HepG2 (cell line): Measurements from ENCODE around the gene TMEM107. TPM values are rescaled to one million over a fixed set of nuclear protein-coding genes. Genes with fewer than 3 reads are reported as not detected.

ENCODE experiments used
- AGO1 ChIP-seq: fragments of 200-400 bp; formaldehyde crosslinking; IDR thresholded peaks from 2 replicates; pipeline ENCODE4 v1.6.1; 2017; ENCODE audit warnings: mild to moderate bottlenecking, low read depth, low read length, moderate library complexity; ENCODE audit not compliant: poor library complexity, severe bottlenecking
- HOXA7 ChIP-seq: sonication (generic); formaldehyde crosslinking; IDR thresholded peaks from 2 replicates; pipeline ENCODE4 v1.8.1; 2022; ENCODE audit warnings: mild to moderate bottlenecking, missing genetic modification reagents, moderate library complexity
- LBX2 ChIP-seq: sonication (generic); formaldehyde crosslinking; IDR thresholded peaks from 2 replicates; pipeline ENCODE4 v1.5.0; 2020; ENCODE audit warnings: missing genetic modification reagents, mild to moderate bottlenecking, borderline replicate concordance
- NFKBIZ ChIP-seq: IDR thresholded peaks from 2 replicates; pipeline ENCODE4 v1.6.1; 2018; ENCODE audit warnings: missing genetic modification reagents, missing compliant biosample characterization
- POGZ ChIP-seq: sonication (generic); formaldehyde crosslinking; IDR thresholded peaks from 2 replicates; pipeline ENCODE4 v1.4.0; 2020; ENCODE audit warnings: mild to moderate bottlenecking, missing genetic modification reagents
- SALL2 ChIP-seq: sonication (generic); formaldehyde crosslinking; IDR thresholded peaks from 2 replicates; pipeline ENCODE4 v1.8.1; 2023; ENCODE audit warnings: mild to moderate bottlenecking, missing genetic modification reagents, inconsistent platforms
- TFAP4 ChIP-seq: sonication (generic); IDR thresholded peaks from 2 replicates; pipeline ENCODE4 v1.6.1; 2016; ENCODE audit warnings: low read depth, borderline replicate concordance
- YY1 ChIP-seq: IDR thresholded peaks from 2 replicates; pipeline ENCODE4 v1.6.1; 2011; ENCODE audit warnings: low read length, low read depth, moderate library complexity, mild to moderate bottlenecking; ENCODE audit not compliant: insufficient read depth, insufficient replicate concordance
- ZFX ChIP-seq: sonication (generic); formaldehyde crosslinking; IDR thresholded peaks from 2 replicates; pipeline ENCODE4 v1.4.0; 2020; ENCODE audit warnings: mild to moderate bottlenecking, low read depth, missing genetic modification reagents, moderate library complexity
- ZNF10 ChIP-seq: sonication (generic); formaldehyde crosslinking; IDR thresholded peaks from 2 replicates; pipeline ENCODE4 v1.4.0; 2020; ENCODE audit warnings: mild to moderate bottlenecking, low read depth, missing genetic modification reagents, borderline replicate concordance
- ZNF207 ChIP-seq: fragments of 450-650 bp; IDR thresholded peaks from 2 replicates; pipeline ENCODE4 v1.6.1; 2016; ENCODE audit warnings: antibody characterized with exemption, borderline replicate concordance
- ZNF333 ChIP-seq: sonication (generic); formaldehyde crosslinking; IDR thresholded peaks from 2 replicates; pipeline ENCODE4 v1.4.0; 2020; ENCODE audit warnings: mild to moderate bottlenecking, missing genetic modification reagents, borderline replicate concordance
- ZNF34 ChIP-seq: sonication (generic); formaldehyde crosslinking; IDR thresholded peaks from 2 replicates; pipeline ENCODE4 v1.4.0; 2020; ENCODE audit warnings: mild to moderate bottlenecking, missing genetic modification reagents, borderline replicate concordance
- ZNF451 ChIP-seq: sonication (generic); formaldehyde crosslinking; IDR thresholded peaks from 2 replicates; pipeline ENCODE4 v1.5.0; 2020; ENCODE audit warnings: mild to moderate bottlenecking, missing genetic modification reagents
- ZNF567 ChIP-seq: sonication (generic); formaldehyde crosslinking; IDR thresholded peaks from 2 replicates; pipeline ENCODE4 v1.8.1; 2023; ENCODE audit warnings: mild to moderate bottlenecking, missing genetic modification reagents, borderline replicate concordance
- polyA plus RNA-seq, 8 experiments: library from polyadenylated mRNA; depleted of rRNA in 3 of 8; stranded (reverse) in 7 of 8; unstranded in 1 of 8; fragments of >200 nt; fragmentation: Illumina TruSeq in 4 of 8; extraction: Trizol in 4 of 8; gene quantifications; 2 replicates each; pipeline versions ENCODE4 v1.2.1 to v1.2.3, GENCODE V29; 2011 to 2016; ENCODE audit warnings: low read depth in 4 of 8, missing spikeins in 1 of 8, mixed read lengths in 1 of 8; ENCODE audit not compliant: insufficient read depth in 1 of 8
- total RNA-seq, 5 experiments: library from RNA; depleted of rRNA; stranded (reverse); fragments of >200 nt; fragmentation: Illumina TruSeq; extraction: Trizol; gene quantifications; 2 replicates each; pipeline ENCODE4 v1.2.3, GENCODE V29; 2016; ENCODE audit warnings: low read depth in 1 of 5
- TF ChIP-seq, protein P1 (sequence below), 2 experiments: sonication (generic) in 1 of 2; formaldehyde crosslinking in 1 of 2; IDR thresholded peaks; 2 replicates each; pipeline versions ENCODE4 v1.4.0 to v1.6.1; 2016 to 2020; ENCODE audit warnings: borderline replicate concordance in 1 of 2, low read depth in 1 of 2, mild to moderate bottlenecking in 1 of 2, missing genetic modification reagents in 1 of 2
- TF ChIP-seq, protein P2 (sequence below): sonication (generic); formaldehyde crosslinking; IDR thresholded peaks from 2 replicates; pipeline ENCODE4 v1.4.0; 2020; ENCODE audit warnings: missing genetic modification reagents
- TF ChIP-seq, protein P3 (sequence below): sonication (generic); formaldehyde crosslinking; IDR thresholded peaks from 2 replicates; pipeline ENCODE4 v1.5.0; 2020; ENCODE audit warnings: mild to moderate bottlenecking, missing genetic modification reagents

TMEM107 gene
- total and polyA plus RNA-seq, 2 of the 13 experiments (the other 11 are each of a cell fraction or from before 2014, with no cell fraction given), result 7.2 to 15.3 TPM

DNA sequence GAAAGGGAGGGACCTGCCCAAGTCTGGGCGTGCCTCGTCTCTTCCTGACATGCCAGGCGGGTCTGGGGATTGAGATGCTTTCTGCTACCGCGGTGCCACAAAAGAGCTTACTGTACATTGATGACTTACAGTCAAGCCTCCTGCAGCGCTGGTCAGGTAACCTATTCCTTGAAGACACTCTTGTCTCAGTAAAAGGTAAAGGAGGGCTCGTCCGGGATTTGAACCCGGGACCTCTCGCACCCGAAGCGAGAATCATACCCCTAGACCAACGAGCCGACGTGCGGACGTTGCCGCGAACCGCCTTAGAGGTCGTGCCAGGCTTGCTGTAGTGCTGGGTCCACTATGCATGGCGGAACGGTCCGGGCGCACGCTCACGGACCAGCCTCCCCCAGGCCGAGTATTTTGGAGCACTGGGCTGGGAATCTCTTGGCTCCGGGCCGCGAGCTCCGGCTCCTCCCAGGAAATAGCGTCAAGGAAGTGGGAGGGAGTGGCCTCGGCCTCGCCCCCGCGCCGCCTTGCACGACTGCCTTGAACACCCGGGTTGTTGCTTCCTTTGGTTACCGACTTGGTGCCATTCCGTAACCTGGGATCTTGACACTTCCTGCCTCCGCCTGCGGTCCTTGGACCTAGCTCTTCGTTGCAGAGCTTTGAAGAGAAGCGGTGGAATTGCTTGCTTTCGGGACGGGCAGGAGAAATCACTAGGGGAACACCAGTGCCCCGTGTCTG lies 46.6 kb upstream of the TMEM107 start (continued):
- TF ChIP-seq YY1, result peak; percentile 80
- TF ChIP-seq ZFX (CRISPR knock-in tag), result no peak
- TF ChIP-seq, protein P1, sequence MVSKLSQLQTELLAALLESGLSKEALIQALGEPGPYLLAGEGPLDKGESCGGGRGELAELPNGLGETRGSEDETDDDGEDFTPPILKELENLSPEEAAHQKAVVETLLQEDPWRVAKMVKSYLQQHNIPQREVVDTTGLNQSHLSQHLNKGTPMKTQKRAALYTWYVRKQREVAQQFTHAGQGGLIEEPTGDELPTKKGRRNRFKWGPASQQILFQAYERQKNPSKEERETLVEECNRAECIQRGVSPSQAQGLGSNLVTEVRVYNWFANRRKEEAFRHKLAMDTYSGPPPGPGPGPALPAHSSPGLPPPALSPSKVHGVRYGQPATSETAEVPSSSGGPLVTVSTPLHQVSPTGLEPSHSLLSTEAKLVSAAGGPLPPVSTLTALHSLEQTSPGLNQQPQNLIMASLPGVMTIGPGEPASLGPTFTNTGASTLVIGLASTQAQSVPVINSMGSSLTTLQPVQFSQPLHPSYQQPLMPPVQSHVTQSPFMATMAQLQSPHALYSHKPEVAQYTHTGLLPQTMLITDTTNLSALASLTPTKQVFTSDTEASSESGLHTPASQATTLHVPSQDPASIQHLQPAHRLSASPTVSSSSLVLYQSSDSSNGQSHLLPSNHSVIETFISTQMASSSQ (IDR thresholded peaks at IDR 0.05; ENCODE audit: low read depth), result 0 out of 2 replicates have a peak, but pooled peaks have one; percentile 19
- TF ChIP-seq, protein P1 (CRISPR knock-in tag; IDR thresholded peaks at IDR 0.05; ENCODE audit: borderline replicate concordance), result no peak; the same call in 1 of the 2 replicates
- TF ChIP-seq ZNF567 (CRISPR knock-in tag), result peak; percentile 37; the same call in 1 of the 2 replicates
- TF ChIP-seq, protein P2, sequence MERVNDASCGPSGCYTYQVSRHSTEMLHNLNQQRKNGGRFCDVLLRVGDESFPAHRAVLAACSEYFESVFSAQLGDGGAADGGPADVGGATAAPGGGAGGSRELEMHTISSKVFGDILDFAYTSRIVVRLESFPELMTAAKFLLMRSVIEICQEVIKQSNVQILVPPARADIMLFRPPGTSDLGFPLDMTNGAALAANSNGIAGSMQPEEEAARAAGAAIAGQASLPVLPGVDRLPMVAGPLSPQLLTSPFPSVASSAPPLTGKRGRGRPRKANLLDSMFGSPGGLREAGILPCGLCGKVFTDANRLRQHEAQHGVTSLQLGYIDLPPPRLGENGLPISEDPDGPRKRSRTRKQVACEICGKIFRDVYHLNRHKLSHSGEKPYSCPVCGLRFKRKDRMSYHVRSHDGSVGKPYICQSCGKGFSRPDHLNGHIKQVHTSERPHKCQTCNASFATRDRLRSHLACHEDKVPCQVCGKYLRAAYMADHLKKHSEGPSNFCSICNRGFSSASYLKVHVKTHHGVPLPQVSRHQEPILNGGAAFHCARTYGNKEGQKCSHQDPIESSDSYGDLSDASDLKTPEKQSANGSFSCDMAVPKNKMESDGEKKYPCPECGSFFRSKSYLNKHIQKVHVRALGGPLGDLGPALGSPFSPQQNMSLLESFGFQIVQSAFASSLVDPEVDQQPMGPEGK (CRISPR knock-in tag), result peak; percentile 31; the same call in 1 of the 2 replicates
- peak; percentile 52; the same call in 1 of the 2 replicates for TF ChIP-seq ZNF451 (CRISPR knock-in tag)
- peak; percentile 12; the same call in 1 of the 2 replicates for TF ChIP-seq POGZ
- peak; percentile 60; the same call in 1 of the 2 replicates for TF ChIP-seq NFKBIZ
- TF ChIP-seq ZNF34 (CRISPR knock-in tag), result no peak
- TF ChIP-seq ZNF10 (CRISPR knock-in tag), result no peak
- no peak; the same call in 1 of the 2 replicates for TF ChIP-seq ZNF333 (CRISPR knock-in tag)
- peak; percentile 69 for TF ChIP-seq AGO1
- TF ChIP-seq LBX2, result no peak
- no peak for TF ChIP-seq HOXA7 (CRISPR knock-in tag)
- TF ChIP-seq, protein P3, sequence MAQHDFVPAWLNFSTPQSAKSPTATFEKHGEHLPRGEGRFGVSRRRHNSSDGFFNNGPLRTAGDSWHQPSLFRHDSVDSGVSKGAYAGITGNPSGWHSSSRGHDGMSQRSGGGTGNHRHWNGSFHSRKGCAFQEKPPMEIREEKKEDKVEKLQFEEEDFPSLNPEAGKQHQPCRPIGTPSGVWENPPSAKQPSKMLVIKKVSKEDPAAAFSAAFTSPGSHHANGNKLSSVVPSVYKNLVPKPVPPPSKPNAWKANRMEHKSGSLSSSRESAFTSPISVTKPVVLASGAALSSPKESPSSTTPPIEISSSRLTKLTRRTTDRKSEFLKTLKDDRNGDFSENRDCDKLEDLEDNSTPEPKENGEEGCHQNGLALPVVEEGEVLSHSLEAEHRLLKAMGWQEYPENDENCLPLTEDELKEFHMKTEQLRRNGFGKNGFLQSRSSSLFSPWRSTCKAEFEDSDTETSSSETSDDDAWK, result no peak
- no peak for TF ChIP-seq TFAP4
- TF ChIP-seq SALL2, result no peak
- no peak for TF ChIP-seq ZNF207
